HCT116 (cell line): ENCODE results near the gene GOLGA2. TPM values are rescaled to one million over a fixed set of nuclear protein-coding genes. Genes with fewer than 3 reads are reported as not detected.

Experiments
- ATAC-seq: fragments of 200-7000 bp; cut with Tn5 transposase; 2 replicates; pipeline ENCODE4 v1.9.1; 2020; ENCODE audit warnings: mild to moderate bottlenecking, moderate library complexity
- BruUV-seq: library from RNA; stranded (reverse); fragments of 400-500 nt; replicated peaks from 2 replicates; lab custom pipeline; 2021; lab: Mats Ljungman, UMichigan
- CTCF ChIA-PET: fragments of 300-600 bp; sonication (Branson Sonifier 250); formaldehyde crosslinking; loops from one replicate; lab custom pipeline; 2021; ENCODE audit warnings: antibody characterized with exemption; lab: Charles Lee
- POLR2A ChIA-PET: fragments of 300-600, 350-600 bp; sonication (Branson Sonifier 250); formaldehyde crosslinking; loops from one replicate; lab custom pipeline; 2021; ENCODE audit warnings: antibody characterized with exemption; lab: Charles Lee
- RAD21 ChIA-PET, 2 experiments: fragments of 300-600 bp; sonication (Branson Sonifier 250); formaldehyde crosslinking; loops; one replicate each; lab custom pipeline; 2023; ENCODE audit warnings: low total read pairs in 2 of 2; ENCODE audit not compliant: uncharacterized antibody in 2 of 2, unreplicated experiment in 2 of 2, low non-redundant PET in 1 of 2; lab: Charles Lee
- DNase-seq: peaks from one replicate; pipeline ENCODE4 v3.0.0-alpha.2; 2010; ENCODE audit warnings: low read depth, low spot score
- H2AFZ ChIP-seq: fragments of 200-600 bp; shearing (Covaris generic), sonication (generic); 2 replicates; pipeline ENCODE4 v1.6.1; 2017; ENCODE audit warnings: low read depth, mixed run types, mixed read lengths, antibody characterized with exemption, low read length; ENCODE audit not compliant: poor library complexity, severe bottlenecking
- H3K27ac ChIP-seq: 2 replicates; pipeline ENCODE4 v1.5.1; 2012; ENCODE audit warnings: low read depth, low read length
- H3K27me3 ChIP-seq: fragments of 200-600 bp; sonication (generic); 2 replicates; pipeline ENCODE4 v1.6.1; 2016; ENCODE audit warnings: mixed run types, low read length, mixed read lengths; ENCODE audit not compliant: insufficient read depth
- H3K36me3 ChIP-seq, 2 experiments: fragments of 200-500 bp in 1 of 2; fragments of 200-600 bp in 1 of 2; sonication (Bioruptor generic) in 1 of 2; sonication (generic) in 1 of 2; 2 replicates each; pipeline versions ENCODE4 v1.5.1 to v1.6.1; 2014 to 2016; ENCODE audit warnings: low read length in 2 of 2, inconsistent platforms in 1 of 2, mixed read lengths in 1 of 2, mixed run types in 1 of 2; ENCODE audit not compliant: insufficient read depth in 2 of 2, control insufficient read depth in 1 of 2
- H3K4me1 ChIP-seq, 2 experiments: fragments of 200-600 bp in 1 of 2; sonication (generic) in 1 of 2; 2 replicates each; pipeline versions ENCODE4 v1.5.1 to v1.6.1; 2012 to 2017; ENCODE audit warnings: low read length in 2 of 2, inconsistent platforms in 1 of 2, mild to moderate bottlenecking in 1 of 2, mixed read lengths in 1 of 2, mixed run types in 1 of 2, moderate library complexity in 1 of 2; ENCODE audit not compliant: insufficient read depth in 2 of 2, control insufficient read depth in 1 of 2
- H3K4me2 ChIP-seq: fragments of 200-600 bp; sonication (generic); 2 replicates; pipeline ENCODE4 v1.6.1; 2017; ENCODE audit warnings: mixed run types, low read length, mixed read lengths
- H3K4me3 ChIP-seq, 2 experiments: fragments of 200-600 bp in 1 of 2; sonication (generic) in 1 of 2; replicated peaks in 1 of 2; 2 replicates each; pipeline ENCODE4 v1.5.1; 2011 to 2016; ENCODE audit warnings: low read length in 2 of 2, control low read depth in 1 of 2, low read depth in 1 of 2, mild to moderate bottlenecking in 1 of 2, mixed read lengths in 1 of 2, mixed run types in 1 of 2
- H3K79me2 ChIP-seq: fragments of 200-600 bp; sonication (generic); 2 replicates; pipeline ENCODE4 v1.6.1; 2017; ENCODE audit warnings: mild to moderate bottlenecking, mixed run types, low read length, moderate library complexity, mixed read lengths; ENCODE audit not compliant: insufficient read depth
- H3K9ac ChIP-seq: fragments of 200-600 bp; sonication (generic); 2 replicates; pipeline ENCODE4 v1.6.1; 2016; ENCODE audit warnings: low read length, mixed read lengths
- H3K9me2 ChIP-seq: fragments of 200-600 bp; sonication (generic), shearing (Covaris generic); 2 replicates; pipeline ENCODE4 v1.6.1; 2017; ENCODE audit warnings: mixed run types, mild to moderate bottlenecking, moderate library complexity; ENCODE audit not compliant: insufficient read depth
- H3K9me3 ChIP-seq, 2 experiments: fragments of 200-500 bp in 1 of 2; fragments of 200-600 bp in 1 of 2; sonication (Bioruptor generic) in 1 of 2; sonication (generic) in 1 of 2; 2 replicates each; pipeline ENCODE4 v1.6.1; 2014 to 2017; ENCODE audit warnings: low read length in 2 of 2, mixed read lengths in 2 of 2, inconsistent platforms in 1 of 2, low read depth in 1 of 2, mild to moderate bottlenecking in 1 of 2, mixed run types in 1 of 2, moderate library complexity in 1 of 2; ENCODE audit not compliant: control insufficient read depth in 1 of 2, insufficient read depth in 1 of 2
- H4K20me1 ChIP-seq: fragments of 200-600 bp; sonication (generic), shearing (Covaris generic); 2 replicates; pipeline ENCODE4 v1.6.1; 2017; ENCODE audit warnings: mixed run types, mild to moderate bottlenecking, moderate library complexity; ENCODE audit not compliant: insufficient read depth
- EZH2 ChIP-seq: fragments of 200-600 bp; sonication (generic); IDR thresholded peaks from 2 replicates; pipeline ENCODE4 v1.6.1; 2017; ENCODE audit warnings: antibody characterized with exemption, mixed run types
- EZH2phosphoT487 ChIP-seq: fragments of 200-600 bp; IDR thresholded peaks from 2 replicates; pipeline ENCODE4 v1.6.1; 2018; ENCODE audit warnings: antibody characterized with exemption, borderline replicate concordance
- POLR2AphosphoS5 ChIP-seq: IDR thresholded peaks from 2 replicates; pipeline ENCODE4 v1.6.1; 2011; ENCODE audit warnings: mild to moderate bottlenecking, low read depth, low read length, moderate library complexity
- RAD21 ChIP-seq: IDR thresholded peaks from 2 replicates; pipeline ENCODE4 v1.6.1; 2012; ENCODE audit warnings: low read depth, mild to moderate bottlenecking
- SIN3A ChIP-seq: IDR thresholded peaks from 2 replicates; pipeline ENCODE4 v1.6.1; 2012; ENCODE audit warnings: low read depth
- SP1 ChIP-seq: IDR thresholded peaks from 2 replicates; pipeline ENCODE4 v1.6.1; 2012; ENCODE audit warnings: low read depth
- YY1 ChIP-seq: IDR thresholded peaks from 2 replicates; pipeline ENCODE4 v1.6.1; 2011; ENCODE audit warnings: low read length, low read depth, moderate library complexity, mild to moderate bottlenecking; ENCODE audit not compliant: insufficient replicate concordance; ENCODE audit errors: extremely low read depth
- ZFX ChIP-seq: fragments of 450-650 bp; IDR thresholded peaks from 2 replicates; pipeline ENCODE4 v1.6.1; 2017
- intact Hi-C: fragments of 100-400 bp; cut with micrococcal nuclease; formaldehyde crosslinking; loops from 2 replicates; pipeline ENCODE4 v1.10.0; 2022
- total RNA-seq: library from RNA; stranded (reverse); gene quantifications from one replicate; pipeline ENCODE4 v1.2.1, GENCODE V29; 2021; ENCODE audit not compliant: unreplicated experiment
- TF ChIP-seq, protein P1 (sequence below): IDR thresholded peaks from 2 replicates; pipeline ENCODE4 v1.6.1; 2012; ENCODE audit warnings: low read depth
- TF ChIP-seq, protein P2 (sequence below), 3 experiments: fragments of 200-600 bp in 1 of 3; sonication (generic) in 1 of 3; IDR thresholded peaks in 2 of 3; conservative IDR thresholded peaks in 1 of 3; 2 replicates each; pipeline ENCODE4 v1.5.1; 2012 to 2017; ENCODE audit warnings: low read depth in 2 of 3, low read length in 2 of 3, antibody characterized with exemption in 1 of 3, borderline replicate concordance in 1 of 3, control low read depth in 1 of 3, mild to moderate bottlenecking in 1 of 3, mixed read lengths in 1 of 3, mixed run types in 1 of 3, moderate library complexity in 1 of 3; ENCODE audit not compliant: insufficient read depth in 1 of 3

GOLGA2 gene
- total RNA-seq, 1 experiment from 2014 or later = 67.0 TPM

DNA sequence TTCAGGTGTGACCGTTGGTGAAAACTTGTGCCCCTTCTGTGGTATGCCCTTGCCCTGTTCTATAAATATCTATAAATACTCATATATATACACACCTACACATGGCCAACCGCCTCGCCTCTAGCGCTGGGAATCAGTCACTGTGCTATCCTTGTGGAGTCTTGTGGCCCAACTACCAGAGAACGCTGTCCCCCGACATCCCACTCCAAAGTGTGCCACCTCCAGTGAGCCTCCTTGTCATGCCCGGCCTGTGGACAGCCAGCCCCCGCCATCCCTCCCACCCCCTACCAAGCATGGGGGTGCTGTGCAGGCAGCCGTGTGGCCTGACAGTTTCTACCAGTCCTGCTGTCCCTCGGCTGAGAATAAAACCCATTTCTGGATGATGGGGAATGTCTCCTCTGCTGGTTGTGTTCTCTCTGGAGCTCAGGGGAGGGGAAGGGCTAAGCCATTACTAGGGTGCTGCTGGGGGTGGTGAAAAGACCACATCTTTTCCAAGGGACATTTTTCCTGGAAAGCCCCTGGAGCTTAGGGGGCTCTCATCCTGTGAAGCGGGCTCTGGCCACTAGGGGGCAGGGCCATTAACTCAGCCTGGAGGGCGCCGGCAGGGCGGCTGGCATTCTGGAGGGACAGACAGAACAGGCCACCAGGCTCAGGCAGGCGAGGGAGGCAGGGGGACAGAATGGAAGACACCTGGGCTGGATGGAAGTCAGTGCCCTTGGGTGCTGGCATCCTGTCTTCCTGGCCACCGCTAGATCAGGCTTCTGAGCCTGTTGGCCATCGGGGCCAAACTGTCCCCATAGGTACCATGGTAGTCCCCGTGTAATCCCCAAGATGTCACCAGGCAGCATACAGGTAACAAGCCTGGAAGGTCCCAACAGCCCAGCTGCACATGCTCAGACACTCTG lies 20.7 kb downstream of the GOLGA2 start:
- Histone ChIP-seq H3K4me1 (peaks cover 4 to 22% of the 10 kb centered on the region in 2 experiments; a peak in 2 of 4 replicates), H3K9ac (no peak overlapping the region), H4K20me1 (no peaks in the 10 kb centered on the region), H3K27ac (peak overlapping the region; percentile 43; the same call in 1 of the 2 replicates), H3K4me2 (no peak overlapping the region), H3K9me2 (no peaks in the 10 kb centered on the region), H3K79me2 (peaks cover 11% of the 10 kb centered on the region), H3K9me3 (no peaks in the 10 kb centered on the region), H2AFZ (no peak overlapping the region), H3K4me3 (no peak overlapping the region), H3K36me3 (peaks cover 0 to 8% of the 10 kb centered on the region in 2 experiments; a peak in 2 of 4 replicates), H3K27me3 (no peaks in the 10 kb centered on the region)
- intact Hi-C loops = loop anchor here (2.0 kb wide), 1 partner anchor 16 kb away; no protein-coding TSS in a partner anchor
- ATAC-seq (peak; percentile 57), DNase-seq (peak; percentile 16)
- POLR2A ChIA-PET = no interaction called here
- TF ChIP-seq SIN3A (no peak), ZFX (no peak), EZH2phosphoT487 (no peak), RAD21 (no peak), POLR2AphosphoS5 (0 out of 2 replicates have a peak, but pooled peaks have one; percentile 35), SP1 (no peak), YY1 (no peak), EZH2 (no peak)
- TF ChIP-seq, protein P1, sequence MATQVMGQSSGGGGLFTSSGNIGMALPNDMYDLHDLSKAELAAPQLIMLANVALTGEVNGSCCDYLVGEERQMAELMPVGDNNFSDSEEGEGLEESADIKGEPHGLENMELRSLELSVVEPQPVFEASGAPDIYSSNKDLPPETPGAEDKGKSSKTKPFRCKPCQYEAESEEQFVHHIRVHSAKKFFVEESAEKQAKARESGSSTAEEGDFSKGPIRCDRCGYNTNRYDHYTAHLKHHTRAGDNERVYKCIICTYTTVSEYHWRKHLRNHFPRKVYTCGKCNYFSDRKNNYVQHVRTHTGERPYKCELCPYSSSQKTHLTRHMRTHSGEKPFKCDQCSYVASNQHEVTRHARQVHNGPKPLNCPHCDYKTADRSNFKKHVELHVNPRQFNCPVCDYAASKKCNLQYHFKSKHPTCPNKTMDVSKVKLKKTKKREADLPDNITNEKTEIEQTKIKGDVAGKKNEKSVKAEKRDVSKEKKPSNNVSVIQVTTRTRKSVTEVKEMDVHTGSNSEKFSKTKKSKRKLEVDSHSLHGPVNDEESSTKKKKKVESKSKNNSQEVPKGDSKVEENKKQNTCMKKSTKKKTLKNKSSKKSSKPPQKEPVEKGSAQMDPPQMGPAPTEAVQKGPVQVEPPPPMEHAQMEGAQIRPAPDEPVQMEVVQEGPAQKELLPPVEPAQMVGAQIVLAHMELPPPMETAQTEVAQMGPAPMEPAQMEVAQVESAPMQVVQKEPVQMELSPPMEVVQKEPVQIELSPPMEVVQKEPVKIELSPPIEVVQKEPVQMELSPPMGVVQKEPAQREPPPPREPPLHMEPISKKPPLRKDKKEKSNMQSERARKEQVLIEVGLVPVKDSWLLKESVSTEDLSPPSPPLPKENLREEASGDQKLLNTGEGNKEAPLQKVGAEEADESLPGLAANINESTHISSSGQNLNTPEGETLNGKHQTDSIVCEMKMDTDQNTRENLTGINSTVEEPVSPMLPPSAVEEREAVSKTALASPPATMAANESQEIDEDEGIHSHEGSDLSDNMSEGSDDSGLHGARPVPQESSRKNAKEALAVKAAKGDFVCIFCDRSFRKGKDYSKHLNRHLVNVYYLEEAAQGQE = no peak
- TF ChIP-seq, protein P2, sequence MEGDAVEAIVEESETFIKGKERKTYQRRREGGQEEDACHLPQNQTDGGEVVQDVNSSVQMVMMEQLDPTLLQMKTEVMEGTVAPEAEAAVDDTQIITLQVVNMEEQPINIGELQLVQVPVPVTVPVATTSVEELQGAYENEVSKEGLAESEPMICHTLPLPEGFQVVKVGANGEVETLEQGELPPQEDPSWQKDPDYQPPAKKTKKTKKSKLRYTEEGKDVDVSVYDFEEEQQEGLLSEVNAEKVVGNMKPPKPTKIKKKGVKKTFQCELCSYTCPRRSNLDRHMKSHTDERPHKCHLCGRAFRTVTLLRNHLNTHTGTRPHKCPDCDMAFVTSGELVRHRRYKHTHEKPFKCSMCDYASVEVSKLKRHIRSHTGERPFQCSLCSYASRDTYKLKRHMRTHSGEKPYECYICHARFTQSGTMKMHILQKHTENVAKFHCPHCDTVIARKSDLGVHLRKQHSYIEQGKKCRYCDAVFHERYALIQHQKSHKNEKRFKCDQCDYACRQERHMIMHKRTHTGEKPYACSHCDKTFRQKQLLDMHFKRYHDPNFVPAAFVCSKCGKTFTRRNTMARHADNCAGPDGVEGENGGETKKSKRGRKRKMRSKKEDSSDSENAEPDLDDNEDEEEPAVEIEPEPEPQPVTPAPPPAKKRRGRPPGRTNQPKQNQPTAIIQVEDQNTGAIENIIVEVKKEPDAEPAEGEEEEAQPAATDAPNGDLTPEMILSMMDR (IDR thresholded peaks at IDR 0.05 in 2 of 3, conservative IDR thresholded peaks at IDR 0.05 in 1 of 3; ENCODE audit: borderline replicate concordance in 1 of 3, insufficient read depth in 1 of 3, low read depth in 2 of 3, low read length in 2 of 3) = peak; percentile 73 to 97 (median 95); a peak in 5 of 6 replicates
- BruUV-seq = no TSS peak
- RAD21 ChIA-PET = no interaction called here
- CTCF ChIA-PET = interaction anchor here (0.6 to 1.1 kb wide), 10 partner anchors 10 to 86 kb away, joined by 3 to 7 read pairs (median 4); no protein-coding TSS in a partner anchor
